ENCODE results near the gene ACACA.

The ACACA gene

GRCh38 chr17:37265446-37266173 is 141.0 kb downstream of the ACACA start:
- no peak for TF ChIP-seq CTCF (IDR thresholded peaks at IDR 0.05; ENCODE audit: low read depth, low read length, missing control alignments)
- DNase-seq (ENCODE audit: extremely low read depth, low read depth), result no peak
- H3K4me3 ChIP-seq (replicated peaks; ENCODE audit: low read depth, low read length), result no peak overlapping the region

GRCh38 chr17:37261286-37261685 is 145.3 kb downstream of the ACACA start:
- no peak overlapping the region for H3K4me3 ChIP-seq (replicated peaks; ENCODE audit: low read depth, low read length)
- TF ChIP-seq CTCF (IDR thresholded peaks at IDR 0.05; ENCODE audit: low read depth, low read length, missing control alignments), result no peak
- DNase-seq (ENCODE audit: extremely low read depth, low read depth), result no peak

- DNase-seq (ENCODE audit: extremely low read depth, low read depth), result no peak
- no peak for TF ChIP-seq CTCF (IDR thresholded peaks at IDR 0.05; ENCODE audit: low read depth, low read length, missing control alignments)
- H3K4me3 ChIP-seq (replicated peaks; ENCODE audit: low read depth, low read length), result no peak overlapping the region
Observed at GRCh38 chr17:37259030-37259735, 147.5 kb downstream of the ACACA start.

- no peak for TF ChIP-seq CTCF (IDR thresholded peaks at IDR 0.05; ENCODE audit: low read depth, low read length, missing control alignments)
Observed at GRCh38 chr17:37256627-37257026, 150.0 kb downstream of the ACACA start.

GRCh38 chr17:37255432-37255831 is 151.2 kb downstream of the ACACA start:
- no peak overlapping the region for H3K4me3 ChIP-seq (replicated peaks; ENCODE audit: low read depth, low read length)
- no peak for DNase-seq (ENCODE audit: extremely low read depth, low read depth)
- no peak for TF ChIP-seq CTCF (IDR thresholded peaks at IDR 0.05; ENCODE audit: low read depth, low read length, missing control alignments)

More at GRCh38 chr17:37256627-37257026, 150.0 kb downstream of the ACACA start:
- H3K4me3 ChIP-seq (replicated peaks; ENCODE audit: low read depth, low read length), result no peak overlapping the region
- no peak for DNase-seq (ENCODE audit: extremely low read depth, low read depth)

- H3K4me3 ChIP-seq (replicated peaks; ENCODE audit: low read depth, low read length), result no peak overlapping the region
- DNase-seq (ENCODE audit: extremely low read depth, low read depth), result no peak
- TF ChIP-seq CTCF (IDR thresholded peaks at IDR 0.05; ENCODE audit: low read depth, low read length, missing control alignments), result no peak
Observed at GRCh38 chr17:37247825-37248224, 158.8 kb downstream of the ACACA start.
